Caco-2 (cell line): ENCODE measurements around the gene ZNF407. TPM values are rescaled to one million over a fixed set of nuclear protein-coding genes. Genes with fewer than 3 reads are reported as not detected.

Experiments
- BruUV-seq: library from RNA; stranded (reverse); fragments of 400-500 nt; replicated peaks from 2 replicates; lab custom pipeline; 2021; lab: Mats Ljungman, UMichigan
- CTCF ChIA-PET: fragments of 300-600 bp; sonication (Branson Sonifier 250); formaldehyde crosslinking; loops from one replicate; lab custom pipeline; 2022; ENCODE audit warnings: antibody characterized with exemption; lab: Charles Lee
- POLR2A ChIA-PET: fragments of 300-600 bp; sonication (Branson Sonifier 250); formaldehyde crosslinking; loops from one replicate; lab custom pipeline; 2022; ENCODE audit warnings: antibody characterized with exemption; lab: Charles Lee
- DNase-seq, 2 experiments: peaks; one replicate each; pipeline versions ENCODE4 v3.0.0 to v3.0.0-alpha.2; 2020 to 2022
- H3K27me3 ChIP-seq: replicated peaks from 2 replicates; pipeline ENCODE4 v1.6.0; 2011; ENCODE audit warnings: low read length; ENCODE audit not compliant: control insufficient read depth, insufficient read depth
- H3K36me3 ChIP-seq: 2 replicates; pipeline ENCODE4 v1.5.1; 2011; ENCODE audit warnings: low read length; ENCODE audit not compliant: control insufficient read depth, insufficient read depth
- H3K4me1 ChIP-seq: fragments of 250-450 bp; sonication (Bioruptor Pico); 2 replicates; pipeline ENCODE4 v1.5.1; 2020; ENCODE audit warnings: mild to moderate bottlenecking
- H3K4me3 ChIP-seq: 2 replicates; pipeline ENCODE4 v1.5.1; 2011; ENCODE audit warnings: low read depth, mild to moderate bottlenecking, control low read depth, low read length
- H3K9me3 ChIP-seq: fragments of 250-450 bp; sonication (Bioruptor Pico); 2 replicates; pipeline ENCODE4 v1.5.1; 2020; ENCODE audit warnings: mild to moderate bottlenecking, moderate library complexity
- H3K27ac Mint-ChIP-seq: one replicate; pipeline ENCODE4 v1.8.0; 2022; ENCODE audit warnings: mixed read lengths; ENCODE audit not compliant: unreplicated experiment
- H3K27me3 Mint-ChIP-seq: one replicate; pipeline ENCODE4 v1.8.0; 2022; ENCODE audit warnings: mixed read lengths; ENCODE audit not compliant: insufficient read depth, unreplicated experiment
- H3K36me3 Mint-ChIP-seq: one replicate; pipeline ENCODE4 v1.8.0; 2022; ENCODE audit warnings: mild to moderate bottlenecking, mixed read lengths; ENCODE audit not compliant: insufficient read depth, unreplicated experiment
- H3K4me1 Mint-ChIP-seq: one replicate; pipeline ENCODE4 v1.8.0; 2022; ENCODE audit warnings: low read depth, mixed read lengths; ENCODE audit not compliant: unreplicated experiment
- H3K4me3 Mint-ChIP-seq: one replicate; pipeline ENCODE4 v1.8.0; 2022; ENCODE audit warnings: mild to moderate bottlenecking, moderate library complexity, mixed read lengths; ENCODE audit not compliant: unreplicated experiment
- H3K9me3 Mint-ChIP-seq: one replicate; pipeline ENCODE4 v1.8.0; 2022; ENCODE audit warnings: mixed read lengths; ENCODE audit not compliant: unreplicated experiment
- CTCF ChIP-seq, 2 experiments: fragments of 200-600 bp in 1 of 2; IDR thresholded peaks; 1 replicate in 1 of 2; 2 replicates in 1 of 2; pipeline versions ENCODE4 v1.5.1 to v1.8.0; 2011 to 2022; ENCODE audit warnings: antibody characterized with exemption in 1 of 2, control low read depth in 1 of 2, inconsistent platforms in 1 of 2, low read depth in 1 of 2, low read length in 1 of 2, mild to moderate bottlenecking in 1 of 2, moderate library complexity in 1 of 2; ENCODE audit not compliant: insufficient read depth in 1 of 2, severe bottlenecking in 1 of 2, unreplicated experiment in 1 of 2
- intact Hi-C: fragments of 100-400 bp; cut with micrococcal nuclease; formaldehyde crosslinking; loops from one replicate; pipeline ENCODE4 v1.10.0; 2022; ENCODE audit not compliant: unreplicated experiment
- total RNA-seq: library from RNA; stranded (reverse); gene quantifications from 2 replicates; pipeline ENCODE4 v1.2.3, GENCODE V29; 2022

The ZNF407 gene
- total RNA-seq, 1 experiment from 2014 or later = 4.7 TPM

- no peaks in the 10 kb centered on the region for H3K27me3 ChIP-seq
- DNase-seq = no peak
- H3K4me1 Mint-ChIP-seq = no peaks in the 10 kb centered on the region
- no peaks in the 10 kb centered on the region for H3K4me1 ChIP-seq
- peaks cover 34% of the 10 kb centered on the region for H3K9me3 Mint-ChIP-seq
- H3K27me3 Mint-ChIP-seq = peaks cover 4% of the 10 kb centered on the region
- TF ChIP-seq CTCF (IDR thresholded peaks at IDR 0.05; ENCODE audit: insufficient read depth in 1 of 2, low read depth in 1 of 2, low read length in 1 of 2, severe bottlenecking in 1 of 2, unreplicated experiment in 1 of 2) = no peak
- H3K4me3 Mint-ChIP-seq = no peak overlapping the region
- no peak overlapping the region for H3K27ac Mint-ChIP-seq
- H3K9me3 ChIP-seq = no peaks in the 10 kb centered on the region
- H3K36me3 Mint-ChIP-seq = peaks cover 4% of the 10 kb centered on the region
- POLR2A ChIA-PET = no interaction called here
- H3K4me3 ChIP-seq = no peak overlapping the region
- intact Hi-C loops = no loop called here
- BruUV-seq = no TSS peak
- H3K36me3 ChIP-seq = no peaks in the 10 kb centered on the region
- CTCF ChIA-PET = no interaction called here
Measured at GRCh38 chr18:74571895-74572680, 25.6 kb upstream of the ZNF407 start.

GRCh38 chr18:74573053-74573452, 24.6 kb upstream of the ZNF407 start:
- H3K4me1 ChIP-seq = no peaks in the 10 kb centered on the region
- Mint-ChIP-seq H3K4me1 (no peaks in the 10 kb centered on the region), H3K4me3 (no peak overlapping the region), H3K9me3 (peaks cover 34% of the 10 kb centered on the region), H3K36me3 (peaks cover 4% of the 10 kb centered on the region), H3K27ac (no peak overlapping the region), H3K27me3 (peaks cover 4% of the 10 kb centered on the region)
- H3K36me3 ChIP-seq = no peaks in the 10 kb centered on the region
- DNase-seq = no peak
- H3K27me3 ChIP-seq = no peaks in the 10 kb centered on the region
- ChIA-PET POLR2A (no interaction called here), CTCF (no interaction called here)
- intact Hi-C loops = no loop called here
- H3K4me3 ChIP-seq = no peak overlapping the region
- no peaks in the 10 kb centered on the region for H3K9me3 ChIP-seq
- no TSS peak for BruUV-seq
- no peak for TF ChIP-seq CTCF (IDR thresholded peaks at IDR 0.05; ENCODE audit: insufficient read depth in 1 of 2, low read depth in 1 of 2, low read length in 1 of 2, severe bottlenecking in 1 of 2, unreplicated experiment in 1 of 2)

GRCh38 chr18:74574916-74575315, 22.8 kb upstream of the ZNF407 start:
- Mint-ChIP-seq H3K36me3 (no peaks in the 10 kb centered on the region), H3K9me3 (peaks cover 21% of the 10 kb centered on the region), H3K27ac (no peak overlapping the region), H3K4me1 (no peaks in the 10 kb centered on the region), H3K4me3 (no peak overlapping the region), H3K27me3 (peaks cover 2% of the 10 kb centered on the region)
- TF ChIP-seq CTCF (IDR thresholded peaks at IDR 0.05; ENCODE audit: insufficient read depth in 1 of 2, low read depth in 1 of 2, low read length in 1 of 2, severe bottlenecking in 1 of 2, unreplicated experiment in 1 of 2) = no peak
- BruUV-seq = no TSS peak
- Histone ChIP-seq H3K4me3 (no peak overlapping the region), H3K9me3 (no peaks in the 10 kb centered on the region), H3K36me3 (no peaks in the 10 kb centered on the region), H3K27me3 (no peaks in the 10 kb centered on the region), H3K4me1 (no peaks in the 10 kb centered on the region)
- POLR2A ChIA-PET = no interaction called here
- intact Hi-C loops = no loop called here
- CTCF ChIA-PET = no interaction called here
- no peak for DNase-seq
